NCI-H128 (cell line): ENCODE results near the gene RCHY1.
"Not testable (repeated sequence)": the region's sequence is repeated elsewhere in the genome, so short reads cannot be mapped to it uniquely, and the experiment has no call there.

Experiments used
- DNase-seq: peaks from one replicate; lab custom pipeline; 2025; ENCODE audit not compliant: unreplicated experiment; lab: John Stamatoyannopoulos, UW

The RCHY1 gene

GRCh38 chr4:75519452-75519851, 5.2 kb upstream of the RCHY1 start:
- not testable (repeated sequence) for DNase-seq

DNA sequence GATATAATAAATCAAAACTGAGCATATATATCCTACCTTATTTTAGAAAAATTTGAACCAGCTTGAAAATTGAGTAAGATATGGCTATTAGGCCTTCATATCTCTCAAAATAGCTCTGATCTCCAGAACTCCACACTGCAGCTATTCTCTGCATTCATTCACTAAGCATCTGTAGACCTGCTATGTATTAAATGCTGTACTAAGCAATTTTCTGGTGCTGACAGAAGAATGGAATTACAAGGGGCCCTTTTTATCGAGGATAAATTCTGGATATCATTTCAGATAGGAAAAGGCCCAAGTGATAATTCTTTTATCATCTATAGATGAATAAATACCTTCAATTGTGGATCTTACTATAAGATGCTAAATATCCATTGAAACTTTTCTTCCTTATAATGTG, 1.9 kb upstream of the RCHY1 start:
- no peak for DNase-seq

- no peak for DNase-seq
Measured at GRCh38 chr4:75514949-75515612, 878 bp upstream of the RCHY1 start.

- DNase-seq = no peak
Measured at GRCh38 chr4:75513526-75514130, 575 bp downstream of the RCHY1 start.

DNA sequence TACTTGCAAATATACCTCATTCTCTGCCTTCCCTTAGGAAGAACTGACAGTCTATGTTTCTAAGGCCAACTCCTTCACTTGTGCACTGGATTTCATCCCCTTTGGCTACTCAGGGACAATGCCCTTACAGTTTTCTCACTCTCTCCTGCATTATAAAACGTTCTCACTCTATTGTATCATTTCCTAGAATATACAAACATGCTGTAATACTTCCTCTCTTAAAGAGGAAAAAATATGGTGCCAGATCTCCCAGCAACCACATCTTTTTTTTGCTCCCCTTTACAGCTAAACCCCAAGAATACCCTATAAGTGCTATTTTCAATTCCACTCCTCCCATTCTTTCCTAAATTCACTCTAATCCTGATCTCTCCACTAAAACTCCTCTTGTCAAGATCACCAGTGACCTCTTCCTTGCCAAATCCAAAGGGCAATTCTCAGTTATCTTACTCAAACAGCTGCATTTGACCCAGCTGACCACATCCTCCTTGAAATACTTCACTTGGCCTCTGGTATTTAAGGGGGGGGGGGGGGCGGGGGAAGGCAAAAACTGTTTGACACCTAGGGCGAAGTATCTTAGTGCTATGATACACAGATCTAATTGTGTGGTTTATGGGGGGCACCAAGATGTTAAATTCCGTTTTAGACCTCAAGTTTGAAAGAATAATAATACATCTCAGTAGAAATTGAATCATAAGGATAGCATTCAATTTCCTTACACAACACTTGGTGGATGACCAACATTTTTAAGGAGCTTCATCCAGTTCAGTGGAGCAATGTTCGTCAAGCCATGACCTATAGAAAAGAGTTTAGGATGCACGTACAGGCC, 1.6 kb downstream of the RCHY1 start:
- DNase-seq = no peak

- DNase-seq = no peak
Measured at GRCh38 chr4:75511841-75512240, 2.4 kb downstream of the RCHY1 start.

DNA sequence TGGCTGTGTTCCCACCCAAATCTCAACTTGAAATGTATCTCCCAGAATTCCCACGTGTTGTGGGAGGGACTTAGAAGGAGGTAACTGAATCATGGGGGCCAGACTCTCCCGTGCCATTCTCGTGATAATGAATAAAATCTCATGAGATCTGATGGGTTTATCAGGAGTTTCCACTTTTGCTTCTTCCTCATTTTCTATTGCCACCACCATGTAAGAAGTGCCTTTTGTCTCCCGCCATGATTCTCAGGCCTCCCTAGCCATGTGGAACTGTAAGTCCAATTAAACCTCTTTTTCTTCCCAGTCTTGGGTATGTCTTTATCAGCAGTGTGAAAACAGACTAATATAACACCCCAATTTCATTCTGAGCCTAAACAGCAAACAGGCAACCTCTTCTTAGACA, 4.6 kb downstream of the RCHY1 start:
- not testable (repeated sequence) for DNase-seq

GRCh38 chr4:75505630-75506029, 8.6 kb downstream of the RCHY1 start:
- no peak for DNase-seq

DNA sequence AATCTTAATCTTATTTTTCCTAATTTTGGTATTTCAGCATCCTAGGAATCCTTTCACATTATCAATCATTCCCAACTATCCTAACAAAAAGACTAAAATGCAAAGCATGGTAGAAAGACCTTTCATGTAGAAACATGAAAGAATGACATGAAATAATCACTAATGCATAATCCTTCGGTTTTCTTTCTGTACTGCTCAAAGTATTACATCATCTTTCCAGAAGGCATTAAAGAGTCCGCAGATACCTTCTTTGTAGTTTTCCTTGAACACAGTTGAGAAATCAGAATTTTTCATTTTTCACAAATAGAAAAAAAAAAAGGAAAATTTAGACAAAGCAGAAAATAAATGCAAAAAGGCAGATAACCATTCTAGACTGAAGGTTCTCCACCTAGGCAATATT, 11.5 kb downstream of the RCHY1 start:
- DNase-seq = no peak

DNA sequence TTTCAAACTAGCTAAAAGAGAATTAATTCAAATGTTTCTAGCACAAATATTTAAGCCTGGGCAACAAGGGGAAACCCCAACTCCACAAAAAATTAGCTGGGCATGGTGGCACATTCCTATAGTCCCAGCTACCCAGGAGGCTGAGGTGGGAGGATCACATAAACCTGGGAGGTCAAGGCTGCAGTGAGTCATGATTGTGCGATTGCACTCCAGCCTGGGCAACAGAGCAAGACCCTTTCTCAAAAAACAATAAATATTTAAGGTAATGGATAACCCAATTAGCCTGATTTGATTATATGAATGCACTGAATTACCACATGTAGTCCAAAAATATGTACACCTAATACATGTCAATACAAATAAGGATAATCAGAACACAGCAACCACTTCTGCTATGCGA, 14.3 kb downstream of the RCHY1 start:
- DNase-seq = no peak

DNA sequence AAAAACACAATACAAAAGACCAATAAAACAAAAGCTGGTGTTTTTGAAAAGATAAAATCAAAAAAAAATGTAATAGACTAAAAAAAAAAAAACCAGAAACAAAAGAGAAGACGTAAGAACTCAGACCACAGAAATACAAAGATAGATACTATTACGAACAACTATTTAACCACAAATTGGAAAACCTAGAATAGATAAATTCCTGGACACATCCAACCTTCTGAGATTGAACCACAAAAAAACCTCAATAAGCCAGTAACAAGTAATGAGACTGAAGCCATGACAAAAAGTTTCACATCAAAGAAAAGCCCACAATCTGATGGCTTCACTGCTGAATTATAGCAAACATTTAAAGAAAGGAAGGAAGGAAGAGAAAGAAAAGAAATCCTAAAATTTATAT, 16.2 kb downstream of the RCHY1 start:
- no peak for DNase-seq

GRCh38 chr4:75497133-75497532, 17.1 kb downstream of the RCHY1 start:
- no peak for DNase-seq

- DNase-seq = no peak
Measured at GRCh38 chr4:75496406-75496805, 17.8 kb downstream of the RCHY1 start.

DNA sequence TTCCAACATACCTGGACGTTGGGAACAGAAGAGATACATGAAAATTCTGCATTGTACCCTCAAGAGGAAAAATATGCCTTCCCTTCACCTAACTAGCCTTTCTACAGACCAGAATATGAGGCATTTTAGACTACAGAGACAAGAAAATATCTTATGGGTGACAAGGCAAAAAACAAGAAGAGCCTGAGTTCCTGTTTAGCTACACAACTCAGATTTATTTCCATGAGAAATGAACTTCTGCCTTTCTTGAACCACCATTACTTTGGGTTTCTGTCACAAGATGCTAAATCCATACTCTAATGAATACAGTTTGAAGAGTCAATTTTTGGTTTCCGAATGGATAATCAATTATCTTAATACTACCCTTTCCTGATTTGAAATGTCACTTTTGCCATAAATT, 18.7 kb downstream of the RCHY1 start:
- DNase-seq = no peak

DNA sequence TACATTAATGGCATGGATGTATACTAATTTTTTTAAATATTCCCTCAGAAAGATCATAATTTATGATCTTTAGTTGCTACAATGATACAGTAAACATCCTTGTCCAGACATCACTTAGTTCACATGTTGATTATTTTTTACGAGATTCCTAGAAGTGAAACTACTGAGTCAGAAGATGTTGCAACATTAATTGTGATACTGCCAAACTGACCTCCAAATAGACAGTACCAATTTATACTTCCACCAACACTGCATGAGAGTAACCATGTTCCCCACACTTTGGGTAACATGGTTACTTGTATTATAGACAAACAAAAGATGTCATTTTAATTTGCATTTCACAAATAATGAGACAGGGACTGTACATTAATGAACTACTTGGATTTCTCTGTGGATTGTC, 19.6 kb downstream of the RCHY1 start:
- no peak for DNase-seq

DNA sequence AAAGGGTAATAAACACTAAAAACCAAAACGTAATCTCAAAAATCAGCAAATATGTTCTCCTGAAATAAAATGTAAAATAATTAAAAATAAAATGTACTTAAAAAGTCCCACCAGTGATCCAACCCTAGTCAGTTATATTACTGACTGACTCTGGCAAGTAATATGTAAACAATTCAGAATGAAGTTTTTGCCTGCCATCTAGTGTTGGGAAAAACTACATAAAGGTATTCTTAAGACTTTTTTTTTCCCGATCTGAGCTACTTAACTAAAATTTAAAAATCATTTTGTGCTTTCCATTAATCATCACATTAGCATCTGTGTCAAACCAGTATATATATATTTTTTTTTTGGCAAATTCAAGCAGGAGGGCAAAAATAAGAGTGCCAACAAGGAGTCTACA, 24.0 kb downstream of the RCHY1 start:
- DNase-seq = no peak

- DNase-seq = no peak
Measured at GRCh38 chr4:75484190-75484589, 30.0 kb downstream of the RCHY1 start.

- DNase-seq = no peak
Measured at GRCh38 chr4:75477201-75477600, 37.0 kb downstream of the RCHY1 start.

GRCh38 chr4:75470738-75471137, 43.5 kb downstream of the RCHY1 start:
- DNase-seq = no peak

- DNase-seq = no peak
Measured at GRCh38 chr4:75469896-75470295, 44.3 kb downstream of the RCHY1 start.

DNA sequence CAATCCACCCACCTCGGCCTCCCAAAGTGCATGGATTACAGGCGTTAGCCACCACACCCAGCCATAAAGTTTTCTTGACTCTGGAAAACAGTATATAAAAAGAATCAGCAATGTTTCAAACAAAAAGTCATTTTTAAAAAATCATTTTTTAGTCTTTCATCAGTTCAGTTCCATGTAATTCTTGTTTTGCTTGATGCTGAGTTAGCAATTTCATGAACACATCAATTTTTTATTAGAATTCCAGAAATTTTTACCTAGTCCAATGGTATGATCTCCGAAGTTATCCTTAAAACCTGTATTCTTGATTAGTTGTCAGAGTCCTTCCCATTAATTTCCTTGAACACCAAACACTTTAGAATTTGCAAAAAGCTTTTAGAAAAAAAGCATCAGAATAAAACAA, 56.8 kb downstream of the RCHY1 start:
- DNase-seq = no peak

GRCh38 chr4:75434105-75434504, 80.1 kb downstream of the RCHY1 start:
- no peak for DNase-seq
